Naive thymus-derived CD4-positive, alpha-beta T cell (primary cell): ENCODE results near the gene NECAB3. TPM values are rescaled to one million over a fixed set of nuclear protein-coding genes. Genes with fewer than 3 reads are reported as not detected.
A peak's percentile ranks its signal among the peaks of the same experiment; 100 is the strongest.

Experiments used
- ATAC-seq: fragments of 150-1000 bp; cut with Tn5 transposase; 2 replicates; pipeline ENCODE4 v1.10.0; 2021; ENCODE audit warnings: mild to moderate bottlenecking, moderate library complexity
- CTCF ChIA-PET: fragments of 350-600 bp; sonication (Branson Sonifier 250); formaldehyde crosslinking; loops from one replicate; lab custom pipeline; 2021; ENCODE audit warnings: antibody characterized with exemption; lab: Charles Lee
- POLR2A ChIA-PET: fragments of 350-600 bp; sonication (Branson Sonifier 250); formaldehyde crosslinking; loops from one replicate; lab custom pipeline; 2021; ENCODE audit warnings: antibody characterized with exemption, inconsistent platforms; lab: Charles Lee
- DNase-seq, 9 donors: peaks; one replicate each; pipeline versions ENCODE4 v3.0.0 to v3.0.0-alpha.2; 2020 to 2022; ENCODE audit warnings: mixed read lengths in 1 of 9
- H3K27ac ChIP-seq: one replicate; pipeline ENCODE4 v1.7.0; 2013; ENCODE audit warnings: mild to moderate bottlenecking, low read depth, low read length, moderate library complexity
- H3K27me3 ChIP-seq, 2 donors: one replicate each; pipeline ENCODE4 v1.7.0; 2013; ENCODE audit warnings: low read length in 2 of 2, mild to moderate bottlenecking in 2 of 2, moderate library complexity in 2 of 2; ENCODE audit not compliant: control insufficient read depth in 2 of 2, insufficient read depth in 2 of 2
- H3K36me3 ChIP-seq, 3 experiments: 1 replicate in 2 of 3; 2 replicates in 1 of 3; pipeline ENCODE4 v1.7.0; 2013; ENCODE audit warnings: low read length in 3 of 3, mild to moderate bottlenecking in 3 of 3, moderate library complexity in 1 of 3; ENCODE audit not compliant: insufficient read depth in 3 of 3, control insufficient read depth in 2 of 3
- H3K4me1 ChIP-seq, 2 donors: one replicate each; pipeline ENCODE4 v1.7.0; 2013; ENCODE audit warnings: low read length in 2 of 2, mild to moderate bottlenecking in 2 of 2, moderate library complexity in 1 of 2; ENCODE audit not compliant: control insufficient read depth in 2 of 2, insufficient read depth in 2 of 2
- H3K4me3 ChIP-seq: 2 replicates; pipeline ENCODE4 v1.7.0; 2013; ENCODE audit warnings: mild to moderate bottlenecking, low read length
- H3K9me3 ChIP-seq, 3 experiments: 1 replicate in 2 of 3; 2 replicates in 1 of 3; pipeline ENCODE4 v1.7.0; 2013; ENCODE audit warnings: low read length in 3 of 3; ENCODE audit not compliant: control insufficient read depth in 2 of 3
- H3K27ac Mint-ChIP-seq, 9 donors: one replicate each; pipeline ENCODE4 v1.8.0; 2020 to 2022; ENCODE audit warnings: mixed read lengths in 9 of 9, mild to moderate bottlenecking in 8 of 9, moderate library complexity in 5 of 9, inconsistent platforms in 2 of 9
- H3K27me3 Mint-ChIP-seq, 5 donors: one replicate each; pipeline ENCODE4 v1.8.0; 2021 to 2022; ENCODE audit warnings: mixed read lengths in 5 of 5, mild to moderate bottlenecking in 1 of 5
- H3K36me3 Mint-ChIP-seq, 5 donors: one replicate each; pipeline ENCODE4 v1.8.0; 2020 to 2022; ENCODE audit warnings: mixed read lengths in 5 of 5, mild to moderate bottlenecking in 3 of 5, inconsistent platforms in 1 of 5
- H3K4me1 Mint-ChIP-seq, 7 donors: one replicate each; pipeline ENCODE4 v1.8.0; 2020 to 2022; ENCODE audit warnings: mixed read lengths in 7 of 7, mild to moderate bottlenecking in 3 of 7, inconsistent platforms in 1 of 7
- H3K4me3 Mint-ChIP-seq, 10 donors: one replicate each; pipeline ENCODE4 v1.8.0; 2020 to 2022; ENCODE audit warnings: mild to moderate bottlenecking in 10 of 10, mixed read lengths in 10 of 10, moderate library complexity in 6 of 10, inconsistent platforms in 2 of 10
- H3K9me3 Mint-ChIP-seq, 11 donors: one replicate each; pipeline ENCODE4 v1.8.0; 2020 to 2022; ENCODE audit warnings: mixed read lengths in 11 of 11, mild to moderate bottlenecking in 4 of 11, inconsistent platforms in 1 of 11, moderate library complexity in 1 of 11
- intact Hi-C, 2 donors: fragments of 100-400 bp; cut with micrococcal nuclease; formaldehyde crosslinking; loops; one replicate each; pipeline ENCODE4 v1.15.1; 2023
- polyA plus RNA-seq, 2 donors: library from polyadenylated mRNA; unstranded; fragments of 300-500 nt; fragmentation: Illumina TruSeq; gene quantifications; one replicate each; pipeline ENCODE4 v1.2.3, GENCODE V29; 2021
- total RNA-seq, 6 experiments: library from RNA in 5 of 6; stranded (reverse) in 5 of 6; gene quantifications; 1 replicate in 5 of 6; 2 replicates in 1 of 6; pipeline ENCODE4 v1.2.3 and lab custom pipeline; 2021 to 2026

The NECAB3 gene
- total and polyA plus RNA-seq, 7 experiments from 2014 or later: 2.3 to 46.8 (median 13.6) TPM

GRCh38 chr20:33670715-33671499 lies 3.3 kb downstream of the NECAB3 start:
- no peaks in the 10 kb centered on the region for H3K27me3 Mint-ChIP-seq
- ATAC-seq (no peak), DNase-seq (no peak)
- Histone ChIP-seq H3K27me3 (no peaks in the 10 kb centered on the region), H3K27ac (no peak overlapping the region), H3K36me3 (no peaks in the 10 kb centered on the region), H3K4me3 (no peak overlapping the region), H3K4me1 (peaks cover 16 to 25% of the 10 kb centered on the region in 2 donors), H3K9me3 (no peaks in the 10 kb centered on the region)
- H3K4me3 Mint-ChIP-seq: peak overlapping the region in 2 of 10 donors; percentile 41 to 45
- ChIA-PET CTCF (interaction anchor here (0.6 to 1.2 kb wide), 4 partner anchors 9 to 25 kb away, joined by 3 read pairs; no protein-coding TSS in a partner anchor), POLR2A (interaction anchor here (1.0 kb wide), 4 partner anchors 8 to 220 kb away, joined by 3 read pairs; no protein-coding TSS in a partner anchor)
- intact Hi-C loops: loop anchor here in 1 of 2 donors (5.0 kb wide), 1 partner anchor 441 kb away; the partner anchor contains the start of gene EIF2S2
- peak overlapping the region in 4 of 9 donors; percentile 59 to 84 (median 72) for H3K27ac Mint-ChIP-seq
- H3K4me1 Mint-ChIP-seq: peaks cover 22 to 59% (median 34%) of the 10 kb centered on the region in 7 donors
- no peaks in the 10 kb centered on the region for H3K9me3 Mint-ChIP-seq
- peaks cover 0 to 21% (median 0%) of the 10 kb centered on the region in 5 donors for H3K36me3 Mint-ChIP-seq

- no peaks in the 10 kb centered on the region for H3K27me3 ChIP-seq
- no peak for ATAC-seq
- POLR2A ChIA-PET: interaction anchor here (1.0 to 7.6 kb wide), 3 partner anchors 9 to 219 kb away, joined by 3 to 75 read pairs (median 3); no protein-coding TSS in a partner anchor
- peak overlapping the region in 1 of 10 donors; percentile 12 for H3K4me3 Mint-ChIP-seq
- H3K27ac ChIP-seq: no peak overlapping the region
- H3K36me3 Mint-ChIP-seq: peaks cover 0 to 17% (median 0%) of the 10 kb centered on the region in 5 donors
- no peak for DNase-seq
- CTCF ChIA-PET: interaction anchor here (1.2 to 4.4 kb wide), 2 partner anchors 10 to 15 kb away, joined by 3 to 33 read pairs; no protein-coding TSS in a partner anchor
- H3K4me1 Mint-ChIP-seq: peaks cover 22 to 57% (median 37%) of the 10 kb centered on the region in 7 donors
- H3K36me3 ChIP-seq: no peaks in the 10 kb centered on the region
- no peaks in the 10 kb centered on the region for H3K27me3 Mint-ChIP-seq
- H3K4me3 ChIP-seq: no peak overlapping the region
- intact Hi-C loops: loop anchor here (5.0 to 10.0 kb wide), 4 partner anchors 145 to 442 kb away; partner anchors contain the start of genes EIF2S2 (in 2 of the 2), CHMP4B (in 1 of the 2) and RALY (in 1 of the 2)
- H3K4me1 ChIP-seq: peaks cover 16 to 20% of the 10 kb centered on the region in 2 donors
- no peaks in the 10 kb centered on the region for H3K9me3 Mint-ChIP-seq
- no peaks in the 10 kb centered on the region for H3K9me3 ChIP-seq
- H3K27ac Mint-ChIP-seq: peak overlapping the region in 3 of 9 donors; percentile 10 to 42 (median 35)
Observed at GRCh38 chr20:33669873-33670640, 4.2 kb downstream of the NECAB3 start.

- H3K4me1 Mint-ChIP-seq: peaks cover 27 to 60% (median 42%) of the 10 kb centered on the region in 7 donors
- ChIA-PET POLR2A (interaction anchor here (0.9 to 7.6 kb wide), 6 partner anchors 11 to 212 kb away, joined by 4 to 75 read pairs (median 18); partner anchors contain the start of genes CBFA2T2 and PXMP4), CTCF (interaction anchor here (0.6 to 4.4 kb wide), 7 partner anchors 11 to 218 kb away, joined by 3 to 33 read pairs (median 5); no protein-coding TSS in a partner anchor)
- no peaks in the 10 kb centered on the region for H3K27me3 Mint-ChIP-seq
- Histone ChIP-seq H3K4me3 (no peak overlapping the region), H3K27ac (no peak overlapping the region), H3K27me3 (no peaks in the 10 kb centered on the region), H3K9me3 (no peaks in the 10 kb centered on the region), H3K4me1 (peaks cover 13 to 17% of the 10 kb centered on the region in 2 donors), H3K36me3 (no peaks in the 10 kb centered on the region)
- DNase-seq (no peak), ATAC-seq (no peak)
- peaks cover 0 to 15% (median 0%) of the 10 kb centered on the region in 5 donors for H3K36me3 Mint-ChIP-seq
- H3K27ac Mint-ChIP-seq: peak overlapping the region in 4 of 9 donors; percentile 34 to 51 (median 38)
- peak overlapping the region in 1 of 10 donors; percentile 2 for H3K4me3 Mint-ChIP-seq
- H3K9me3 Mint-ChIP-seq: no peaks in the 10 kb centered on the region
- intact Hi-C loops: loop anchor here in 1 of 2 donors (5.0 to 10.0 kb wide), 4 partner anchors 146 to 443 kb away; partner anchors contain the start of genes CHMP4B, EIF2S2 and RALY
Observed at GRCh38 chr20:33669224-33669623, 5.0 kb downstream of the NECAB3 start.

DNA sequence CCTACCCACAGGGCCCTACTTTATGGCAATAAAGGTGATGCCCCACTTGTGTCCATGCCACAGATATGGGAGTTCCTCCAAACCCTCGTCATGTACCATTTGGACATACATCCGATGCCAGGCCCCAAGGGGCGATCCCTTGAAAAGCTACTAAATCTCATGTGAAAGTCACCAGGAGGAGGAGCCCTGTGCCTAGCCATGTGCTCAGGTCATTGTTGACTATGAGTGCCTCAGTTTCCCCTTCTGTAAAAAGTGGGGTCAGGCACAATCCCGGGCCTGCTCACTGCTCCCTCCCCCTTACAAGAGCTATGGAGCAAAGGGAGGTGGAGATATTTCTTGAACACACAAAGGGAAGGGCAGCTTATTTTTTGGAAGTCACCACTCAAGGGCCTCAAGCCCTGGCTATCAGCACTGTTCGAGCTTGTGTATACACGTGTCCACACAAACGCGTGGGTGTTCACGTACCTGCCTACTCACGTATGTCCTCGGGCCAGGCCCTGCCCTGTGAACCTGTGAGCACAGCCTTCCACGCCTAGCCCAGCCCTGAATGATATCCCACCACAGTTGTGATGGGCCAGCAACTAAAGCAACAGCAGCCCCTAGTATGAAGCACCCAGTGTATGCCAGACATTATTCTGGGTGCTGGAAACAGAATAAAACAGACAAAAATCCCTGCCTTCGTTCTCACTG lies 5.6 kb downstream of the NECAB3 start:
- ATAC-seq: no peak
- Mint-ChIP-seq H3K9me3 (no peaks in the 10 kb centered on the region), H3K36me3 (peaks cover 0 to 15% (median 0%) of the 10 kb centered on the region in 5 donors), H3K4me1 (peaks cover 24 to 58% (median 43%) of the 10 kb centered on the region in 7 donors), H3K27me3 (no peaks in the 10 kb centered on the region), H3K27ac (peak overlapping the region in 6 of 9 donors; percentile 29 to 62 (median 44)), H3K4me3 (peak overlapping the region; percentile 43 to 99 (median 79))
- intact Hi-C loops: loop anchor here (1.0 to 10.0 kb wide), 6 partner anchors 15 to 444 kb away; partner anchors contain the start of genes CHMP4B (in 1 of the 2), EIF2S2 (in 1 of the 2) and RALY (in 1 of the 2)
- POLR2A ChIA-PET: interaction anchor here (0.6 to 7.6 kb wide), 11 partner anchors 12 to 443 kb away, joined by 3 to 75 read pairs (median 8); partner anchors contain the start of genes CBFA2T2, CDK5RAP1, EIF2S2 and PXMP4
- Histone ChIP-seq H3K27me3 (no peaks in the 10 kb centered on the region), H3K4me1 (peaks cover 16 to 17% of the 10 kb centered on the region in 2 donors), H3K27ac (no peak overlapping the region), H3K4me3 (no peak overlapping the region), H3K9me3 (no peaks in the 10 kb centered on the region), H3K36me3 (no peaks in the 10 kb centered on the region)
- CTCF ChIA-PET: interaction anchor here (0.6 to 4.4 kb wide), 17 partner anchors 11 to 678 kb away, joined by 3 to 33 read pairs (median 5); partner anchors contain the start of gene PXMP4
- DNase-seq: no peak

- Histone ChIP-seq H3K36me3 (no peaks in the 10 kb centered on the region), H3K4me3 (peak overlapping the region; percentile 79), H3K9me3 (no peaks in the 10 kb centered on the region), H3K4me1 (peaks cover 12 to 17% of the 10 kb centered on the region in 2 donors), H3K27ac (peak overlapping the region; percentile 60), H3K27me3 (no peaks in the 10 kb centered on the region)
- Mint-ChIP-seq H3K4me3 (peak overlapping the region; percentile 65 to 99 (median 82)), H3K9me3 (no peaks in the 10 kb centered on the region), H3K36me3 (peaks cover 0 to 15% (median 0%) of the 10 kb centered on the region in 5 donors), H3K27me3 (no peaks in the 10 kb centered on the region), H3K4me1 (peaks cover 18 to 54% (median 40%) of the 10 kb centered on the region in 7 donors), H3K27ac (peak overlapping the region in 8 of 9 donors; percentile 19 to 78 (median 51))
- POLR2A ChIA-PET: interaction anchor here (0.6 to 7.6 kb wide), 16 partner anchors 12 to 444 kb away, joined by 3 to 75 read pairs (median 4); partner anchors contain the start of genes CBFA2T2, CDK5RAP1, E2F1 and EIF2S2
- intact Hi-C loops: loop anchor here (1.0 to 10.0 kb wide), 7 partner anchors 15 to 444 kb away; partner anchors contain the start of genes CHMP4B (in 1 of the 2), EIF2S2 (in 1 of the 2) and RALY (in 1 of the 2)
- DNase-seq: peak; percentile 54 to 84 (median 76)
- CTCF ChIA-PET: interaction anchor here (0.6 to 4.4 kb wide), 17 partner anchors 8 to 678 kb away, joined by 3 to 33 read pairs (median 5); partner anchors contain the start of gene PXMP4
- peak; percentile 73 for ATAC-seq
Observed at GRCh38 chr20:33667676-33668465, 6.4 kb downstream of the NECAB3 start.
